ENCODE measurements around the gene A1BG. TPM values are rescaled to one million over a fixed set of nuclear protein-coding genes. Genes with fewer than 3 reads are reported as not detected.

A1BG gene
- total RNA-seq, 4 donors from 2014 or later: 8.7 to 18.4 (median 16.4) TPM

- no peak for DNase-seq (ENCODE audit: low spot score)
- ATAC-seq (ENCODE audit: low FRiP score): no peak
- TF ChIP-seq CTCF (IDR thresholded peaks at IDR 0.05): no peak
Measured at GRCh38 chr19:58338336-58338735, 15.0 kb downstream of the A1BG start.

DNA sequence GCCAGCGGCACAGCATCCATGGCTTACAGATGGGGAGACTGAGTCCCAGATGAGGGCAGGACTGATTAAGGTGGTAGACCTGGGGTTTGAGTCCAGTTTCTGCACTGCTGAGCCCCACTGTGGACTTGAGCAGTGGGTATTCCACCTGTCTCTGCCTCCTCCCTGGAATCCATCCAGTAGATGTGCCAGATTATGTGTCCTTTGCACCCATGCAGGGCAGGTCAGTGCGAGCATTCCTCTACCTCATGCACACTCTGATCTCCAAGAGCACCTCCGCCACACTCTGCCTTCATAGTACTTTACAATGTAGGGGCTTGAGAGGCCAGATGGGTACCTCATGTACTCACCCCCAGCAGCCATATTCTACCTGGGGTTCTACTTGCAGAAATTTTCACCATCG lies 16.5 kb downstream of the A1BG start:
- TF ChIP-seq CTCF (IDR thresholded peaks at IDR 0.05): no peak
- DNase-seq (ENCODE audit: low spot score): no peak
- ATAC-seq (ENCODE audit: low FRiP score): no peak

DNA sequence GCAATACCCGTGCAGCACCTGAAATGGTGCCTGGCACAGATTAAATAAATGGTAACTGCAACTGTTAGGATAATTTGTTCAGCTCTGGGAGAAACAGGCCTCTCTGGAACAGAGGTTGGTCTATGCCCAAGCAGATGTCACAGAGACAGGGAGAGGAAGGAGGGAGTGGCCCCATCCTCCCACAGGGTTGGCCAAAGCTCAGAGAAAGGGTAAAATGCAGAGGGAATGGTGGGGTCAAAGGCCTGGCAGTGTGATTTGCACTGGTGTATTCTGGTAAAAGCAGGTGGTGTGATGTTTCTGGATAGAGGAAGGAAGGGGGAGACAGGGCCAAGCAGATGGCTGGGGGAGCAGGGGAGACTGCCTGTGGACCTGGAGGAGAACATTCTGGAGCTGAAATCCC lies 17.1 kb downstream of the A1BG start:
- ATAC-seq (ENCODE audit: low FRiP score) (no peak), DNase-seq (ENCODE audit: low spot score) (no peak)
- TF ChIP-seq CTCF (IDR thresholded peaks at IDR 0.05): no peak

DNA sequence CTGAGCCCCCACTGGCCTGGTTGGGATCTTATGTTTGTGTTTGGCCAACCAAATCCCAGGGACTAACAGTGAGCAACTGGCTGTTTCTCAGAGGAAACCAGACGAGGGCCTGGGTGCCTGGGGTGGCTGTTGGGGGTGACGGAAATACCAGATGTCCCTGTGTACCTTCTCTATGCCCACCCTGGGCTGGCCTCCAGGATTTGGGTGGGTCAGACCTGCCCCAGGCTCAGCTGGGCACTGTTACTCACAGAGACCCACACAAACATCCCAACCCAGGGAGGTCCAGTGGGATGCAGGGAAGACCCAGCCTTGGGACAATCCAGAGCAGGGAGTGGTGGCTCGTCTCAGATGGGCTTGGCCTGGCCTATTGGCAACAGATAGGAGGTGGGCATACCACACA lies 17.7 kb downstream of the A1BG start:
- TF ChIP-seq CTCF (IDR thresholded peaks at IDR 0.05): no peak
- DNase-seq (ENCODE audit: low spot score) (no peak), ATAC-seq (ENCODE audit: low FRiP score) (no peak)

- no peak for TF ChIP-seq CTCF (IDR thresholded peaks at IDR 0.05)
- ATAC-seq (ENCODE audit: low FRiP score) (no peak), DNase-seq (ENCODE audit: low spot score) (no peak)
Measured at GRCh38 chr19:58334691-58335249, 18.5 kb downstream of the A1BG start.

- no peak for TF ChIP-seq CTCF (IDR thresholded peaks at IDR 0.05)
- no peak for DNase-seq (ENCODE audit: low spot score)
- ATAC-seq (ENCODE audit: low FRiP score): no peak
Measured at GRCh38 chr19:58332697-58333096, 20.6 kb downstream of the A1BG start.

GRCh38 chr19:58330458-58330857 lies 22.8 kb downstream of the A1BG start:
- no peak for TF ChIP-seq CTCF (IDR thresholded peaks at IDR 0.05)
- DNase-seq (ENCODE audit: low spot score): no peak
- no peak for ATAC-seq (ENCODE audit: low FRiP score)
